ENCODE measurements around the gene CAV2. TPM values are rescaled to one million over a fixed set of nuclear protein-coding genes. Genes with fewer than 3 reads are reported as not detected.

Gene CAV2
- total and polyA plus RNA-seq, 2 of the 8 experiments (the other 6 are each of a cell fraction or from before 2014, with no cell fraction given), result 2.8 to 4.7 TPM

DNA sequence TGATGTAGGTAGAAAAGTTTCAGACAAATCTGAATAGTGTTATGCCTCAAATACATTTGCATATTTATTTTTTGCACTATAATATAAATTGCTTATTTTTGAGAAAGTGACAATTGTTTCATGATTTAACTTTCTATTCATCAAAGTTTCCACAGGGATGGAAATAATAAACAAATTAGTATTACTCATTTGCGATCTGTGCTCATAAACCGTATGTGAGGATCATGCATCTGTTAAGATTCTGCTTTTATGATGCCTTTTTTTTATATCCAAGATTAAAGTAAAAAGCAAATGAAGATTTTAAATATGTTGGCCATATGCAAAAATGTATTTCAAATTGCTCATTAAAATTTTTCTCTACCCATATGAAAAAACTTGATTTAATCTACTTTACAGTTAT is 45.2 kb upstream of the CAV2 start:
- Histone ChIP-seq H4K20me1 (replicated peaks in 1 of 2; ENCODE audit: control insufficient read depth in 1 of 2, insufficient read depth in 2 of 2, low read length in 2 of 2) (no peaks in the 10 kb centered on the region), H3K36me3 (ENCODE audit: control insufficient read depth in 2 of 4, insufficient read depth in 4 of 4, low read length in 3 of 4) (no peaks in the 10 kb centered on the region), H4K8ac (ENCODE audit: extremely low read depth, insufficient read depth, low read length) (no peak overlapping the region), H3K4me2 (ENCODE audit: insufficient read depth in 1 of 2, low read depth in 2 of 2, low read length in 2 of 2) (no peak overlapping the region), H3K27me3 (replicated peaks in 1 of 4; ENCODE audit: control insufficient read depth in 3 of 4, extremely low read depth in 1 of 4, insufficient read depth in 3 of 4, low read length in 3 of 4) (no peaks in the 10 kb centered on the region), H3K4ac (replicated peaks; ENCODE audit: insufficient read length, low read depth, low read length) (no peak overlapping the region), H3K4me3 (ENCODE audit: extremely low read depth in 1 of 4, insufficient read depth in 2 of 4, low read depth in 3 of 4, low read length in 4 of 4) (no peak overlapping the region), H3K27ac (ENCODE audit: low read depth, low read length) (no peak overlapping the region), H3K9me3 (ENCODE audit: insufficient read depth in 2 of 2, low read depth in 1 of 2, low read length in 1 of 2) (no peaks in the 10 kb centered on the region), H3K9ac (replicated peaks in 1 of 4; ENCODE audit: extremely low read depth in 1 of 4, low read depth in 3 of 4, low read length in 3 of 4) (no peak overlapping the region), H3K4me1 (replicated peaks in 1 of 4; ENCODE audit: control insufficient read depth in 3 of 4, insufficient read depth in 4 of 4, low read length in 3 of 4) (no peaks in the 10 kb centered on the region), H3K79me1 (ENCODE audit: low read depth, low read length) (no peaks in the 10 kb centered on the region), H2BK20ac (ENCODE audit: low read length) (no peak overlapping the region), H2BK15ac (ENCODE audit: low read length) (no peak overlapping the region), H4K5ac (ENCODE audit: insufficient read length, low read depth, low read length) (no peak overlapping the region), H4K91ac (replicated peaks; ENCODE audit: insufficient read length, low read length) (no peak overlapping the region), H2BK5ac (ENCODE audit: low read depth, low read length) (no peak overlapping the region), H3K23ac (ENCODE audit: insufficient read length) (no peak overlapping the region), H3K18ac (ENCODE audit: extremely low read depth, low read length) (no peak overlapping the region), H3K56ac (replicated peaks; ENCODE audit: insufficient read length, low read depth, low read length) (no peak overlapping the region), H3K79me2 (ENCODE audit: control insufficient read depth in 1 of 2, insufficient read depth in 2 of 2, low read length in 2 of 2) (no peaks in the 10 kb centered on the region), H3K23me2 (ENCODE audit: low read depth, low read length) (no peaks in the 10 kb centered on the region; the same call in 1 of the 2 replicates), H2BK12ac (ENCODE audit: low read depth, low read length) (no peak overlapping the region), H2AK5ac (ENCODE audit: low read depth, low read length) (no peak overlapping the region), H3K14ac (ENCODE audit: insufficient read length) (no peak overlapping the region), H2AFZ (ENCODE audit: low read length) (no peak overlapping the region), H2BK120ac (replicated peaks; ENCODE audit: low read depth, low read length) (no peak overlapping the region)
- TF ChIP-seq HDAC2 (IDR thresholded peaks at IDR 0.05; ENCODE audit: borderline replicate concordance in 1 of 2, low read depth in 2 of 2, low read length in 2 of 2), result no peak
- TF ChIP-seq, protein P1, sequence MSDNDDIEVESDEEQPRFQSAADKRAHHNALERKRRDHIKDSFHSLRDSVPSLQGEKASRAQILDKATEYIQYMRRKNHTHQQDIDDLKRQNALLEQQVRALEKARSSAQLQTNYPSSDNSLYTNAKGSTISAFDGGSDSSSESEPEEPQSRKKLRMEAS (IDR thresholded peaks at IDR 0.05), result no peak
- TF ChIP-seq NRF1 (IDR thresholded peaks at IDR 0.05; ENCODE audit: low read depth, low read length), result no peak
- no peak for TF ChIP-seq RAD21 (IDR thresholded peaks at IDR 0.05 in 1 of 2, conservative IDR thresholded peaks at IDR 0.05 in 1 of 2; ENCODE audit: low read depth in 2 of 2, low read length in 2 of 2)
- TF ChIP-seq BCL11A (IDR thresholded peaks at IDR 0.05; ENCODE audit: low read depth in 2 of 2, low read length in 2 of 2), result no peak
- no peak for TF ChIP-seq KDM1A (IDR thresholded peaks at IDR 0.05; ENCODE audit: borderline replicate concordance, low read length)
- no peak for TF ChIP-seq ATF3 (IDR thresholded peaks at IDR 0.05; ENCODE audit: insufficient read depth, low read depth, low read length)
- TF ChIP-seq RNF2 (IDR thresholded peaks at IDR 0.05; ENCODE audit: borderline replicate concordance, low read depth, low read length, missing control alignments, poor library complexity, severe bottlenecking), result no peak
- TF ChIP-seq EP300 (IDR thresholded peaks at IDR 0.05; ENCODE audit: borderline replicate concordance in 1 of 2, low read depth in 2 of 2, low read length in 2 of 2), result no peak
- TF ChIP-seq SP1 (IDR thresholded peaks at IDR 0.05; ENCODE audit: low read depth, low read length), result no peak
- TF ChIP-seq GABPA (IDR thresholded peaks at IDR 0.05; ENCODE audit: borderline replicate concordance, insufficient read depth, low read length), result no peak
- TF ChIP-seq GTF2F1 (IDR thresholded peaks at IDR 0.05; ENCODE audit: borderline replicate concordance, low read depth, low read length), result no peak
- 94% methylated on average over 2 of the region's 2 CpGs; no CpG with 5 or more reads in 1 of the 2 experiments for WGBS, 2 experiments (ENCODE audit: extremely low coverage in 1 of 2, insufficient coverage in 1 of 2, insufficient read length in 1 of 2, insufficient replicate concordance in 2 of 2, low coverage in 1 of 2, low lambda C conversion rate in 2 of 2, missing lambda C conversion rate in 1 of 2)
- POLR2A ChIA-PET (ENCODE audit: partially characterized antibody), result no interaction called here
- CTCF ChIA-PET (ENCODE audit: partially characterized antibody), result interaction anchor here (1.0 kb wide), 1 partner anchor 8 kb away, joined by 3 read pairs; no protein-coding TSS in a partner anchor
- no peak for DNase-seq (ENCODE audit: low read depth in 1 of 2, low spot score in 2 of 2)
- no peak for FAIRE-seq
